Breast epithelium (tissue), 4 donors: Measurements from ENCODE around the gene FAM240A. TPM values are rescaled to one million over a fixed set of nuclear protein-coding genes. Genes with fewer than 3 reads are reported as not detected.

Source experiments
- DNase-seq, 2 donors: peaks; one replicate each; pipeline ENCODE4 v3.0.0-alpha.2; 2019; ENCODE audit warnings: low spot score in 2 of 2
- H3K27ac ChIP-seq, 2 donors: fragments of 200-600 bp; sonication (generic) in 1 of 2; one replicate each; pipeline ENCODE4 v1.5.1; 2016 to 2019; ENCODE audit warnings: mild to moderate bottlenecking in 1 of 2
- H3K27me3 ChIP-seq, 2 donors: fragments of 200-600 bp; sonication (generic) in 1 of 2; one replicate each; pipeline versions ENCODE4 v1.5.1 to v1.6.0; 2017 to 2019; ENCODE audit warnings: control low read depth in 1 of 2, mild to moderate bottlenecking in 1 of 2
- H3K36me3 ChIP-seq: fragments of 200-600 bp; one replicate; pipeline ENCODE4 v1.5.1; 2019
- H3K4me1 ChIP-seq, 2 donors: fragments of 200-600 bp; sonication (generic); one replicate each; pipeline ENCODE4 v1.5.1; 2016 to 2019; ENCODE audit warnings: control low read depth in 1 of 2
- H3K4me3 ChIP-seq, 3 donors: fragments of 200-600 bp; sonication (generic); 1 replicate in 2 of 3; 2 replicates in 1 of 3; pipeline ENCODE4 v1.5.1; 2016 to 2019; ENCODE audit warnings: mild to moderate bottlenecking in 3 of 3, moderate library complexity in 2 of 3
- H3K9me3 ChIP-seq, 2 donors: fragments of 200-600 bp; sonication (generic) in 1 of 2; one replicate each; pipeline ENCODE4 v1.5.1; 2016 to 2019; ENCODE audit warnings: control low read depth in 1 of 2
- POLR2A ChIP-seq: fragments of 450-650 bp; IDR thresholded peaks from one replicate; pipeline ENCODE4 v1.6.1; 2016; ENCODE audit warnings: antibody characterized with exemption, mild to moderate bottlenecking, moderate library complexity
- POLR2AphosphoS5 ChIP-seq, 3 donors: sonication (generic); formaldehyde crosslinking; IDR thresholded peaks; one replicate each; pipeline ENCODE4 v1.6.1; 2017; ENCODE audit warnings: antibody characterized with exemption in 3 of 3
- intact Hi-C: fragments of 100-400 bp; cut with DNase I; formaldehyde crosslinking; loops from one replicate; pipeline ENCODE4 v1.15.1; 2023; ENCODE audit warnings: low total_unique reads
- total RNA-seq, 3 donors: library from RNA; depleted of rRNA; stranded (reverse); fragments of >200 nt; gene quantifications; one replicate each; pipeline ENCODE4 v1.1.0, GENCODE V29; 2016
- TF ChIP-seq, protein P1 (sequence below), 3 donors: fragments of 450-650 bp; IDR thresholded peaks; one replicate each; pipeline ENCODE4 v1.5.1; 2016 to 2017; ENCODE audit warnings: antibody characterized with exemption in 3 of 3, mild to moderate bottlenecking in 3 of 3, moderate library complexity in 3 of 3

FAM240A gene
- total RNA-seq, 3 donors from 2014 or later: not detected

DNA sequence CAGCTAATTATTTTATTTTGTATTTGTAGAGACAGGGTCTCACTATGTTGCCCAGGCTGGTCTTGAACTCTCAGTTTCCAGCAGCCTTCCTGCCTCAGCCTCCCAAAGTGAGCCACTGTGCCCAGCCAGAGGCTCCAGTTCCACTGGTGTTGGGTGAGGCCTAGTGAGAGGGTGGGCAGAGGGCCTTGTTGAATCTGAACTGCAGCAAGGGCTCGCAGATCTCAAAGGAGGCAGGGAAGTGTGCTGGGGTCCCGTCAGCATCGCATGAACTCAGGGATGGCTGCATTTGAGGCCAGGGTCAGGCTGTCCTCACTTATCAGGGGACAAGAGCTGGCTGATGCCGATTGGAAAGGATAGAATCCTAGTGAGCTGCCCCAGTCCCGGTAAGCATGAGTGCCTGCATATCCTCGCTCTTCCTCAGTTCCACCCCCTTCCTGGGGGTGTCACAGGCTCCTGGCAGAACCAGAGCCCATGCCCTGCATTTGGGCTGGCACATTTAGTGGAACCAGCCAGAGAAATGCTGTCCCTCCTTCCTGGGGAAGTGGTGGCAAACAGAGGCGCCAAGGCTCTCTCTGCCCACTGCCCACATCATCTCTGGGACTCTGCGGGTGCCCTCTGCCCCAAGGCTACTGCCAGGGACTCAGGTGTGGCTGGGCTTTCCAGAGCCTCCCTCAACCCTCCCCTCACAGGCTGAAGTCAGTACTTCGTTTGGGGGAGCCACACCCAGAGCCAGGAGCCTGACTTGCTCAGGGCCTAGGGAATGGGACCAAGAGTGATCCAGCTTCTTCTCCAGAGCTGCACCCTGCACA lies 57.1 kb downstream of the FAM240A start:
- H3K27ac ChIP-seq: no peak overlapping the region
- H3K4me3 ChIP-seq: no peak overlapping the region
- no peaks in the 10 kb centered on the region for H3K4me1 ChIP-seq
- H3K9me3 ChIP-seq: no peaks in the 10 kb centered on the region
- intact Hi-C loops: no loop called here
- H3K36me3 ChIP-seq: no peaks in the 10 kb centered on the region
- DNase-seq: peak in 1 of 2 donors; percentile 45
- TF ChIP-seq, protein P1, sequence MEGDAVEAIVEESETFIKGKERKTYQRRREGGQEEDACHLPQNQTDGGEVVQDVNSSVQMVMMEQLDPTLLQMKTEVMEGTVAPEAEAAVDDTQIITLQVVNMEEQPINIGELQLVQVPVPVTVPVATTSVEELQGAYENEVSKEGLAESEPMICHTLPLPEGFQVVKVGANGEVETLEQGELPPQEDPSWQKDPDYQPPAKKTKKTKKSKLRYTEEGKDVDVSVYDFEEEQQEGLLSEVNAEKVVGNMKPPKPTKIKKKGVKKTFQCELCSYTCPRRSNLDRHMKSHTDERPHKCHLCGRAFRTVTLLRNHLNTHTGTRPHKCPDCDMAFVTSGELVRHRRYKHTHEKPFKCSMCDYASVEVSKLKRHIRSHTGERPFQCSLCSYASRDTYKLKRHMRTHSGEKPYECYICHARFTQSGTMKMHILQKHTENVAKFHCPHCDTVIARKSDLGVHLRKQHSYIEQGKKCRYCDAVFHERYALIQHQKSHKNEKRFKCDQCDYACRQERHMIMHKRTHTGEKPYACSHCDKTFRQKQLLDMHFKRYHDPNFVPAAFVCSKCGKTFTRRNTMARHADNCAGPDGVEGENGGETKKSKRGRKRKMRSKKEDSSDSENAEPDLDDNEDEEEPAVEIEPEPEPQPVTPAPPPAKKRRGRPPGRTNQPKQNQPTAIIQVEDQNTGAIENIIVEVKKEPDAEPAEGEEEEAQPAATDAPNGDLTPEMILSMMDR (IDR thresholded peaks at IDR 0.05): no peak
- no peak for TF ChIP-seq POLR2A
- TF ChIP-seq POLR2AphosphoS5 (IDR thresholded peaks at IDR 0.05): no peak
- no peaks in the 10 kb centered on the region for H3K27me3 ChIP-seq

DNA sequence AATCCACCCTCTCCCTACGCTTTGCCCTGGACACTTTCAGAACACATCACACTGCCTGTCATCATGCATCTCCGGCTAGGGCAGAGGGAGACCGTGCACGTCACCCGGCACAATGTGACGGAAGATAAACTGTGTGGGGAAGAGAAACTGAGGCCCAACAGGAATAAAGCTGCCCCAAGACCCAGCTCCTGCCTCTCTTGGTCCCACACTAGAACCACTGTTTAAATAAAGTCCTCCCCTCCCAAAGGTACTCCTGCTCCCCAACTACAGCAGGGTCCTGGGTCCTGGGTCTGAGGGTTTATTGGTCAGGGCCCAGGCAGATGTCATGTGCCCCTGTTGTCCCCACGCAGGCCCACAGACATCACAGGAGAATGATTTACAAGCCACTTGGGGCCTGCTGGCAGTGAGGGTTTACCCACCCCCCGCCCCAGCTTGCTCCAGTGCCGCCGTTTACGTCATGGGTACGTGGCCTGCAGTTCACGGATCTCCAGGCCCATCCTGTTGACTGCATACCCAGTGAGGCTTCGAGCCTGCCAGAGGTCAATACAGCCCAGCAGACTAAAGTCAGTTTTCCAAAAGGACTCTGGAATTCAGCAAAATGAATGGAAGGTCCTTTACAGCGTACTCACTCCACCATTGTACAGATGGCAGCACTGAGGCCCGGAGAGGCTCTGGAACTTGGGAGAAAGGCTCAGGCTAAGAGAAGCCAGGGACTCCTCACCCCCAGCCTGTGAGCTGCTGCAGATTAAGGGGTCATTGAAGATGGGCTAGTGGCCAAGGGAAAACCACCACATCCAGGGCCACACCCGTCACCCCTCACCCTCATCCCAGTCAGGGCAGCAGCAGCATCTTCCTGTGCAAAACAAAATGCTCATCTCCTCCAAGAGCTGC lies 57.9 kb downstream of the FAM240A start:
- no peak overlapping the region for H3K4me3 ChIP-seq
- no peak for TF ChIP-seq POLR2AphosphoS5 (IDR thresholded peaks at IDR 0.05)
- TF ChIP-seq, protein P1 (IDR thresholded peaks at IDR 0.05): no peak
- no peak for TF ChIP-seq POLR2A
- H3K9me3 ChIP-seq: no peaks in the 10 kb centered on the region
- H3K36me3 ChIP-seq: no peaks in the 10 kb centered on the region
- H3K27ac ChIP-seq: no peak overlapping the region
- peak in 1 of 2 donors; percentile 7 for DNase-seq
- intact Hi-C loops: no loop called here
- H3K27me3 ChIP-seq: no peaks in the 10 kb centered on the region
- no peaks in the 10 kb centered on the region for H3K4me1 ChIP-seq

DNA sequence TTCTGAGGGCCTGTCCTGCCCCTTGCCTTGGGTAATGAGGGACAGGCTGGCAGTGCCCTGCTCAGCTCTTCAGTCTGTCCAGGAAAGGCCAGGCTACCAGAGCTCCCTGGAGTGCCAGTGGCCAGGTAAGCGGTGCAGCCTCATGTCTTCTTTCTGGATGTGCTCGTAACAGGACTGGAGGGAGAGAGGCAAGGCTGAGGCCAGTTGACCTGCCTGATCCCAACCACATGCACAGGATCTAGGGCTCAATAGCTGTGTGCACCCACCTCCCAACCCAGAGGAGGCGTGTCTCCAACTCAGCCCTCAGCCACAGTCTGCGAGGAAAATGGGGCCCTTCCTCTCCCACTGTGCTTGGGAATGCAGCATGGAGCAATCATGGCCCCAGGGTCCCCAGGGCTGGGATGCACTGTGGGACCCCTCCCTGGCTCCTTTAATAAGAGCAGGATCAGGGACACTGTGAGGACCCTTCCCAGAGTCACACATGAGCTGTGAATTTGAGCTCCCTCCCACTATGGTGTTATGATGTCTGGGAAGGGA lies 58.6 kb downstream of the FAM240A start:
- TF ChIP-seq, protein P1 (IDR thresholded peaks at IDR 0.05): no peak
- no peak for TF ChIP-seq POLR2AphosphoS5 (IDR thresholded peaks at IDR 0.05)
- no peak for TF ChIP-seq POLR2A
- H3K27ac ChIP-seq: no peak overlapping the region
- no peaks in the 10 kb centered on the region for H3K4me1 ChIP-seq
- intact Hi-C loops: no loop called here
- no peaks in the 10 kb centered on the region for H3K27me3 ChIP-seq
- H3K36me3 ChIP-seq: no peaks in the 10 kb centered on the region
- H3K9me3 ChIP-seq: no peaks in the 10 kb centered on the region
- DNase-seq: peak in 1 of 2 donors; percentile 45
- H3K4me3 ChIP-seq: no peak overlapping the region

DNA sequence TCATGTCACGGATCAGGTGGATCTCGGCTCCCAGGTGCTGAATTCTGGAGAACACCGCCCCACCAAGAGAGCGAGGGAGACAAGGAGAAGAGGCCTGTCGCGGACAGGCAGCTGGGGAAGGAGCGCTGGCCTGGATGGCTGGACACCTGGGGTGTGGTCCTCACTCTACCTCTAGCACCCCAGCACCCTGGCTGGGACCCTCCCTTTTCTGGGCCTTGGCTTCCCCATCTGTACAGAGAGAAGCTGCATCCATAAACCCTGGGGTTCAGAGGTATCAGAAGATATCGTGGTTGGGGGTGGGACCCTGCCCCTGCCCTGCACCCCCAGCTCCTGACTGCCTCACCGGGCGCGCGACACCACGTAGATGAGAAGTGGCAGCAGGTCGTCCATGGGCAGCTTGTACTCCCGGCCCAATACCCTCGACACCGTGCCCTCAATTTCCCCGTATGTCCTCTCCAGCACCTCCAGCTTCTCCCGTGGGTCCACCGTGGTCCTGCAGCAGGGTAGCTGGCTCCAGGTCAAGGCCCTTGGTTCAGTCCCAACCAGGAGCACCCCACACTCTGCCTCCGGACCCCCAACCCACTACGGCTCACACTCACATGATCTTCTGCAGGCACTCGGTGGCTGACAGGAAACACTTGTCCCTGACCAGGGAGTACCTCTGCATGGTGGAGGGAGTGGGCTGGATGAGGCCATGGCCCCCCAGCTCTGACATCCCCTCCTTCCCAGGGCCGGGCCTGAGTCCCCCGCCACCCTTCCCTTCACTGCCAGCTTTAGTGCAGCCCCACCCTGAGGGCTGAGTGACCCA lies 59.4 kb downstream of the FAM240A start:
- DNase-seq: peak in 1 of 2 donors; percentile 31
- Histone ChIP-seq H3K27me3 (no peaks in the 10 kb centered on the region), H3K36me3 (no peaks in the 10 kb centered on the region), H3K4me1 (no peaks in the 10 kb centered on the region), H3K9me3 (no peaks in the 10 kb centered on the region), H3K4me3 (no peak overlapping the region), H3K27ac (no peak overlapping the region)
- TF ChIP-seq POLR2AphosphoS5 (IDR thresholded peaks at IDR 0.05) (no peak), POLR2A (no peak)
- TF ChIP-seq, protein P1 (IDR thresholded peaks at IDR 0.05): no peak
- intact Hi-C loops: no loop called here
